ENCODE measurements around the gene NMNAT2.

- TF ChIP-seq CTCF (conservative IDR thresholded peaks at IDR 0.05; ENCODE audit: low read depth, low read length) (no peak), EZH2 (IDR thresholded peaks at IDR 0.05; ENCODE audit: borderline replicate concordance, low read depth, low read length, poor library complexity, severe bottlenecking) (no peak)
These were observed 147.5 kb downstream of the NMNAT2 start for GRCh38 chr1:183270541-183271141.
